Measurements from ENCODE around the gene ENO1. TPM values are rescaled to one million over a fixed set of nuclear protein-coding genes. Genes with fewer than 3 reads are reported as not detected.

Gene ENO1
- 1,087 and 2,369 TPM in 2 replicates for total RNA-seq

GRCh38 chr1:8878448-8878697, at the start of gene ENO1:
TSS of gene ENO1 (minus strand) at chr1:8878686. CDS start at chr1:8874908, 3,778 bp downstream.

DNA sequence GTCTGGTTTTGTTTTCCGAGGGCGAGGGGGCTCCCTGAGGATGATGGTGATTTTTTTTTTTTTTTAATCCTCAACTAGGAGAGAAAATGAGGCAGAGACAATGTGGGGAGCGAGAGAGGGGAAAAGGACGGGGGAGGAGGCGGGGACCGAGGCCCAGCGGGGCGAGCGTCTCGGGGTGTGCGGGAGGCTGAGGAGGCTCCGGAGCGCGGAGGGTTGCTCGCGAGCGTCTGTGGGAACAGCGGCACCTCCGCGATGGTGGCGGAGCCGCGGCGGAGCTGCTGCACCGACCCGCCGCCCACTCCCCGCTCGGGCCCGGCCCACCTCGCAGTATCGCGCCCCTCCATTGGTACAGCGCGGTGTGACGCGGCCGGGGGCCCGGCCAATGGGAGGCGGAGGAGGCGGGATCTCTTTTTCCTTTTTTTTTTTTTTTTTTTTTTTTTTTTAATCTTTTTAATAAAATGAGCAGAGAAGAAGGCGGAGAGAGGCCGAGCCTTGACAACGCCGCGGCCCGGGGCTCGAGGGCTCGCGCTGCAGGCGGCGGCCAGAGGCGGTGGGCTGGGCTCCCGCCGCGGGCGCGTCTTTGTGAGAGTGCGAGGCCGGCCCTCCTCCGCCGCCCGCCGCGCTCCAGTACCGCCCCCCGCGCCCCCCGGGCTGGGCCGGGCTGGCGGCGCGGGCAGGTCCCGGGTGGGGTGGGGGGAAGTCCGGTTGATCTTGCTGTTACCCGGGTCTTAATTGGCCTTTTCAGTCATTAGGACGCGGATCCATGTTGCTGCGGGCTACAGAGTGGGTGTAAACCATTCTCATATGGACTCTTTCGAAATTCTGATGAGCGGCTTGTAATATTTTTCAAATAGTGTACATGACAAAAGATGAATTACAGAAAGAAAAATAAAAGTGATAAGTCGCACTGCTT, 60.8 kb downstream of the ENO1 start, which contains the start of gene RERE:
TSS of gene RERE (minus strand) at position 229 of the 913 bp plus-strand sequence.

Other genes with a start within 250 kb of the ENO1 start
- 29.3 and 58.8 TPM in 2 replicates for gene RERE, start 61.0 kb downstream of the ENO1 start, total RNA-seq
- not detected in 2 replicates for gene CA6, start 67.2 kb upstream of the ENO1 start, total RNA-seq
- not detected in 2 replicates for gene SLC2A7, start 147.7 kb upstream of the ENO1 start, total RNA-seq
- 0.33 and 0.51 TPM in 2 replicates for gene SLC2A5, start 190.9 kb upstream of the ENO1 start, total RNA-seq